Endodermal cell (in vitro differentiated cells): ENCODE results near the gene TPM2. TPM values are rescaled to one million over a fixed set of nuclear protein-coding genes. Genes with fewer than 3 reads are reported as not detected.
"Not testable (repeated sequence)": the region's sequence is repeated elsewhere in the genome, so short reads cannot be mapped to it uniquely, and the experiment has no call there.

Source experiments
- DNase-seq: peaks from one replicate; pipeline ENCODE4 v3.0.0-alpha.2; 2017
- H3K27ac ChIP-seq: 2 replicates; pipeline ENCODE4 v1.5.1; 2013; ENCODE audit warnings: mild to moderate bottlenecking, low read depth, low read length, moderate library complexity
- H3K27me3 ChIP-seq: 2 replicates; pipeline ENCODE4 v1.6.1; 2013; ENCODE audit warnings: mild to moderate bottlenecking, low read length, moderate library complexity; ENCODE audit not compliant: insufficient read depth, control insufficient read depth, poor library complexity, severe bottlenecking
- H3K36me3 ChIP-seq: 2 replicates; pipeline ENCODE4 v1.7.0; 2013; ENCODE audit warnings: mild to moderate bottlenecking, low read length, moderate library complexity; ENCODE audit not compliant: control insufficient read depth, insufficient read depth
- H3K4me1 ChIP-seq: one replicate; pipeline ENCODE4 v1.7.0; 2013; ENCODE audit warnings: low read length; ENCODE audit not compliant: control insufficient read depth, insufficient read depth
- H3K4me3 ChIP-seq: 2 replicates; pipeline ENCODE4 v1.5.1; 2013; ENCODE audit warnings: mild to moderate bottlenecking, low read length, moderate library complexity
- H3K9ac ChIP-seq: 2 replicates; pipeline ENCODE4 v1.6.1; 2013; ENCODE audit warnings: mild to moderate bottlenecking, low read length, moderate library complexity; ENCODE audit not compliant: poor library complexity, severe bottlenecking; ENCODE audit errors: extremely low read depth
- H3K9me3 ChIP-seq: 2 replicates; pipeline ENCODE4 v1.6.1; 2013; ENCODE audit warnings: mild to moderate bottlenecking, low read length, moderate library complexity; ENCODE audit not compliant: control insufficient read depth
- H3K27ac Mint-ChIP-seq: 2 replicates; pipeline ENCODE4 v1.8.0; 2020; ENCODE audit warnings: mixed read lengths
- H3K27me3 Mint-ChIP-seq: 2 replicates; pipeline ENCODE4 v1.8.0; 2021; ENCODE audit warnings: mild to moderate bottlenecking, mixed read lengths; ENCODE audit not compliant: insufficient read depth
- H3K36me3 Mint-ChIP-seq: 2 replicates; pipeline ENCODE4 v1.8.0; 2020; ENCODE audit warnings: low read depth, mixed read lengths
- H3K4me1 Mint-ChIP-seq: 2 replicates; pipeline ENCODE4 v1.8.0; 2020; ENCODE audit warnings: mixed read lengths
- H3K4me3 Mint-ChIP-seq: 2 replicates; pipeline ENCODE4 v1.8.0; 2020; ENCODE audit warnings: mild to moderate bottlenecking, moderate library complexity, mixed read lengths
- H3K9me3 Mint-ChIP-seq: 2 replicates; pipeline ENCODE4 v1.8.0; 2020; ENCODE audit warnings: mild to moderate bottlenecking, mixed read lengths
- CTCF ChIP-seq: fragments of 200-600 bp; sonication (generic); conservative IDR thresholded peaks from 2 replicates; pipeline ENCODE4 v1.5.0; 2021; ENCODE audit warnings: antibody characterized with exemption, mild to moderate bottlenecking
- WGBS, 2 experiments: methylation state at CpG; one replicate each; pipeline versions ENCODE4 v1.1.5 to v1.1.7; 2013; ENCODE audit warnings: missing lambda C conversion rate in 2 of 2, mixed read lengths in 1 of 2; ENCODE audit not compliant: insufficient coverage in 1 of 2, insufficient read length in 1 of 2; 5-methylcytosine and 5-hydroxymethylcytosine counted together
- microRNA-seq: library from miRNA; unstranded; fragments of <30 nt; microRNA quantifications from one replicate; pipeline ENCODE4 v1.2.0, GENCODE V29; 2020; ENCODE audit warnings: borderline microRNAs expressed
- total RNA-seq, 2 donors: library from RNA; stranded (reverse); fragmentation: NEBNext Ultra II Directional in 1 of 2; extraction: Animal tissue kit (Norgen Biotek cat#: 25700) in 1 of 2; gene quantifications; 2 replicates in 1 of 2; 3 replicates in 1 of 2; pipeline ENCODE4 v1.2.1, GENCODE V29; 2021

Gene TPM2
- total RNA-seq, 2 donors from 2014 or later, result 191 to 251 TPM

DNA sequence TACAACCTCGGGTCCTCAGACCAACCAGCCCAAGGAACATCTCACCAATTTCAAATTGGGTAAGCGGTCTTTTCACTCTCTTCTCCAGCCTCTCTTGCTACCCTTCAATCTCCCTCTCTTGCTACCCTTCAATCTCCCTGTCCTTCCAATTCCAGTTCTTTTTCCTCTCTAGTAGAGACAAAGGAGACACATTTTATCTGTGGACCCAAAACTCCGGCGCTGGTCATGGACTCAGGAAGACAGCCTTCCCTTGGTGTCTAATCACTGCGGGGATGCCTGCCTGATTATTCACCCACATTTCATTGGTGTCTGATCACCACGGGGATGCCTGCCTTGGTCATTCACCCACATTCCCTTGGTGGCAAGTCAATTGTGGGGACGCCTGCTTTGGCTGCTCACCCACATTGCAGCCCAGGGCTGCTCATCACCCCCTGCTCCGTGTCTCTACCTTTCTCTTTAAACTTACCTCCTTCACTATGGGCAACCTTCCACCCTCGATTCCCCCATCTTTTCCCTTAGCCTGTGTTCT, 52.2 kb downstream of the TPM2 start:
- not testable (repeated sequence) for H3K9ac ChIP-seq, H3K27me3 Mint-ChIP-seq, H3K36me3 ChIP-seq, H3K27ac Mint-ChIP-seq, H3K27ac ChIP-seq, H3K9me3 ChIP-seq, H3K4me1 ChIP-seq, H3K4me1 Mint-ChIP-seq, H3K4me3 Mint-ChIP-seq, DNase-seq, H3K4me3 ChIP-seq, H3K27me3 ChIP-seq
- WGBS, 2 experiments, result 93 to 98% methylated on average over 5 to 9 of the region's 9 CpGs
- Mint-ChIP-seq H3K9me3 (peaks cover 20% of the 10 kb centered on the region), H3K36me3 (peaks cover 11% of the 10 kb centered on the region)

DNA sequence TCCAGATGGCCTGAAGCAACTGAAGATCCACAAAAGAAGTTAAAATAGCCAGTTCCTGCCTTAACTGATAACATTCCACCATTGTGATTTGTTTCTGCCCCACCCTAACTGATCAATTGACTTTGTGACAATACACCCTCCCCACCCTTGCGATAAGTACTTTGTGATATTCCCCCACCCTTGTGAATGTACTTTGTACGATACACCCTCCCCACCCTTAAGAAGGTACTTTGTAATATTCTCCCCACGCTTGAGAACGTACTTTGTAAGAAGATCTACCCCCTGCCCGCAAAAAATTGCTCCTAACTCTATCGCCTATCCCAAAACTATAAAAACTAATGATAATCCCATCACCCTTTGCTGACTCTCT, 52.9 kb downstream of the TPM2 start:
- H3K36me3 ChIP-seq, H3K9me3 ChIP-seq, H3K4me1 Mint-ChIP-seq, H3K9ac ChIP-seq, H3K4me1 ChIP-seq, H3K27ac Mint-ChIP-seq, H3K27me3 Mint-ChIP-seq, H3K27ac ChIP-seq, H3K4me3 ChIP-seq, DNase-seq, H3K4me3 Mint-ChIP-seq, H3K27me3 ChIP-seq: not testable (repeated sequence)
- Mint-ChIP-seq H3K9me3 (peaks cover 20% of the 10 kb centered on the region), H3K36me3 (peaks cover 11% of the 10 kb centered on the region)
- WGBS, 2 experiments, result 95 to 96% methylated on average over 4 to 6 of the region's 6 CpGs

DNA sequence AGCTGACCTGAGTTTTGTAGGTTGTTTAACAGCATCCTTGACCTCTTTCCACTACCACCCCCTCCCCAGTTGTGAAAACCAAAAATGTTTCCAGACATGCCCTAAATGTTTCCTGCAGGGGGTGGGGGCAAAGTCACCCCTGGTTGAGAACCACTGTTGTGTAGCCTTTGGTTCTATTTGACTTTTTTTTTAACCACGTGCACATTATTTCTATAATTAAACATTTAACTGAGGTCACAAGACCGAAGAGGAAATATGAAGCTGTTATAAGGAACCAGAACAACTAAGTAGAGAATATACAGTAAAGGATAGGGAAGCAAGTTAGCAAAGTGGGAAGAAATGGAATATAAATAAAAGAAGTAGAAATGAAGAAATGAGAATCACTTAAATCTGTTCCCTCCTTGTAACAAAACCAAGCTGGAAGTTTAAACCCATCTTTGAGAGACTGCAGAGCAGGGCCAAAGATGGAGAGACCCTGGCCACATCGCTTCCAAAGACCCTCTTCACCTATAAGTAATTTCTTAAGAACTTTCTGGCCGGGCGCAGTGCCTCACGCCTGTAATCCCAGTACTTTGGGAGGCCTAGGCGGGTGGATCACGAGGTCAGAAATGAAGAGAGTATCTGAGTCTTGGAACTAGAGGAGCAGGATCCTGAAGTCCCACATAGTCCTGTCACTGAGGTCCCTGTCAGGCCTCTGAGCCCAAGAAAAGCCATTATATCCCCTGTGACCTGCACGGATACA, 53.4 kb downstream of the TPM2 start:
- Histone ChIP-seq H3K4me3 (no peak overlapping the region), H3K27me3 (no peaks in the 10 kb centered on the region), H3K9ac (no peak overlapping the region), H3K9me3 (no peaks in the 10 kb centered on the region), H3K36me3 (no peaks in the 10 kb centered on the region), H3K27ac (no peak overlapping the region), H3K4me1 (no peaks in the 10 kb centered on the region)
- DNase-seq, result no peak
- peaks cover 4% of the 10 kb centered on the region for H3K27me3 Mint-ChIP-seq
- H3K4me3 Mint-ChIP-seq, result no peak overlapping the region
- H3K36me3 Mint-ChIP-seq, result peaks cover 11% of the 10 kb centered on the region
- peaks cover 19% of the 10 kb centered on the region for H3K9me3 Mint-ChIP-seq
- no peak for TF ChIP-seq CTCF
- no peak overlapping the region for H3K27ac Mint-ChIP-seq
- no peaks in the 10 kb centered on the region for H3K4me1 Mint-ChIP-seq
- 92 to 96% methylated on average over 6 to 9 of the region's 9 CpGs for WGBS, 2 experiments

DNA sequence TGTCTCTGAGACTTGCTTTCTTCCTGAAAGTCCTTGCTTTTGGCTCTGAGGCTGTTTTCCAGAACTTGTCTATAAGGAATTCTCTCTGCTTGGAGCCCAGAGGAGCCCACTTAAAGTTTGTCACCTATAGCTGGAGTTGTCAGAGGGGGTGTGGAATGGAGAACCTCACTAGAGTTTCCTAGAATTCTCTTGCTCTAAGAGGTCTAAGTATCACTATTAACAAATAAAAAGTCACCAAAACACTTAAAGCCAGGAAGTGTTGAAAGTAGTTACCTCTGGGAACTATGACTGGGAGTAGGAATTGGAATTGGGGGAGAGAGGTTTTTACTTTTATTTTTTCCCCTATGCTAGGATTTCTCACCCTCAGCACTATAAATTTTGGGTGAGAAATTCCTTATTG, 54.0 kb downstream of the TPM2 start:
- no peak for DNase-seq
- Histone ChIP-seq H3K9me3 (no peaks in the 10 kb centered on the region), H3K27ac (no peak overlapping the region), H3K4me1 (no peaks in the 10 kb centered on the region), H3K4me3 (no peak overlapping the region), H3K36me3 (no peaks in the 10 kb centered on the region), H3K9ac (no peak overlapping the region), H3K27me3 (no peaks in the 10 kb centered on the region)
- Mint-ChIP-seq H3K27me3 (peaks cover 4% of the 10 kb centered on the region), H3K9me3 (peaks cover 18% of the 10 kb centered on the region), H3K4me1 (no peaks in the 10 kb centered on the region), H3K36me3 (peaks cover 7% of the 10 kb centered on the region), H3K4me3 (no peak overlapping the region), H3K27ac (no peak overlapping the region)
- TF ChIP-seq CTCF, result no peak

Small RNA genes lying within 50 kb of the gene (microRNA-seq; reads per million reads assigned to microRNA genes)
- gene MIR6852, result not detected
- gene MIR6853, result not detected

Other genes starting within 250 kb of the TPM2 start
- 10 to 100 TPM; 17.2 to 21.0 TPM for gene RUSC2, start 199.8 kb downstream of the TPM2 start, total RNA-seq
- 10 to 100 TPM; 30.7 to 35.2 TPM for gene TESK1, start 84.7 kb downstream of the TPM2 start, total RNA-seq
- 1 to 10 TPM; 2.4 to 6.9 TPM for gene CD72, start 71.5 kb downstream of the TPM2 start, total RNA-seq
- gene SIT1, start 39.0 kb downstream of the TPM2 start, total RNA-seq, result under 1 TPM in 1 of 2 donors, not detected in 1; 0.22 TPM
- over 10,000 TPM; 17,358 to 20,060 TPM for gene RMRP, start 31.9 kb downstream of the TPM2 start, total RNA-seq
- gene CCDC107, start 31.6 kb downstream of the TPM2 start, total RNA-seq, result 10 to 100 TPM; 10.6 to 15.3 TPM
- gene ARHGEF39, start 24.7 kb downstream of the TPM2 start, total RNA-seq, result 10 to 100 TPM; 22.1 to 36.4 TPM
- 1 to 10 TPM; 1.8 to 3.6 TPM for gene CA9, start 16.0 kb downstream of the TPM2 start, total RNA-seq
- gene TLN1, start 42.3 kb upstream of the TPM2 start, total RNA-seq, result 100 to 1,000 TPM; 117 to 123 TPM
- gene CREB3, start 42.7 kb upstream of the TPM2 start, total RNA-seq, result 10 to 100 TPM; 28.1 to 33.6 TPM
- 100 to 1,000 TPM; 107 to 117 TPM for gene GBA2, start 59.3 kb upstream of the TPM2 start, total RNA-seq
- gene RGP1, start 59.4 kb upstream of the TPM2 start, total RNA-seq, result 10 to 100 TPM; 24.6 to 30.1 TPM
- under 1 TPM in 1 of 2 donors, not detected in 1; 0.66 TPM for gene MSMP, start 64.4 kb upstream of the TPM2 start, total RNA-seq
- 10 to 100 TPM; 22.9 to 26.0 TPM for gene NPR2, start 101.7 kb upstream of the TPM2 start, total RNA-seq
- 1 to 10 TPM; 1.2 to 1.4 TPM for gene SPAG8, start 122.3 kb upstream of the TPM2 start, total RNA-seq
- gene HINT2, start 125.1 kb upstream of the TPM2 start, total RNA-seq, result 10 to 100 TPM; 34.3 to 48.6 TPM
- under 1 TPM in 1 of 2 donors, not detected in 1; 0.22 TPM for gene FAM221B, start 138.8 kb upstream of the TPM2 start, total RNA-seq
- 10 to 100 TPM; 12.8 to 18.3 TPM for gene TMEM8B, start 139.3 kb upstream of the TPM2 start, total RNA-seq
- gene OR13J1, start 180.5 kb upstream of the TPM2 start, total RNA-seq, result not detected
- gene HRCT1, start 216.3 kb upstream of the TPM2 start, total RNA-seq, result not detected
- gene SPAAR, start 219.6 kb upstream of the TPM2 start, total RNA-seq, result under 1 TPM in 1 of 2 donors, not detected in 1; 0.29 TPM